GM18867 (cell line): Measurements from ENCODE around the gene PLEKHA7.
"Not testable (repeated sequence)": the region's sequence is repeated elsewhere in the genome, so short reads cannot be mapped to it uniquely, and the experiment has no call there.

Experiments used
- ATAC-seq: cut with Tn5 transposase; IDR thresholded peaks from one replicate; pipeline ENCODE4 v1.9.1; 2021; ENCODE audit warnings: mild to moderate bottlenecking, moderate library complexity; ENCODE audit not compliant: unreplicated experiment

PLEKHA7 gene

GRCh38 chr11:17012179-17012578 lies 2.0 kb downstream of the PLEKHA7 start:
- no peak for ATAC-seq

GRCh38 chr11:17010851-17011420 lies 3.3 kb downstream of the PLEKHA7 start:
- no peak for ATAC-seq

DNA sequence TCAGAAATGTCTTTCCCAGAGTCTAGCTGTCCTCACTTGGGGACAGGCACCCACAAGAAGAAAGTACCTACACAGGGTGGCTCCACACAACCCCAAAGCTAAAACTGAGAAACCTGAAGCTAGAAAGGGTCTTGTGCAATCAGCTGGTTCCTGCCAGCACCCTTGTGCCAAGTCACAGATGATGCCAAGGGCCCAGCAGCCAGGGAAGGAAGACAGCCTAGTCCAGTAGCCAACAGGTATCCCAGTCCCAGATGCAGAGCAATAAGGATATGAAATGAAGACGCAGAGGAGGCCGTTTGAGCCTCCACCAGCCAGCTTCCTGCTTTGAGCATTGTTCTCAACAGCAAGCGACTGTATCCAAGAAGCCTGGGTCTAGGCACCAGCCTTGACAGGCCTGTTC lies 6.1 kb downstream of the PLEKHA7 start:
- no peak for ATAC-seq

GRCh38 chr11:17005646-17006045 lies 8.6 kb downstream of the PLEKHA7 start:
- ATAC-seq = no peak

DNA sequence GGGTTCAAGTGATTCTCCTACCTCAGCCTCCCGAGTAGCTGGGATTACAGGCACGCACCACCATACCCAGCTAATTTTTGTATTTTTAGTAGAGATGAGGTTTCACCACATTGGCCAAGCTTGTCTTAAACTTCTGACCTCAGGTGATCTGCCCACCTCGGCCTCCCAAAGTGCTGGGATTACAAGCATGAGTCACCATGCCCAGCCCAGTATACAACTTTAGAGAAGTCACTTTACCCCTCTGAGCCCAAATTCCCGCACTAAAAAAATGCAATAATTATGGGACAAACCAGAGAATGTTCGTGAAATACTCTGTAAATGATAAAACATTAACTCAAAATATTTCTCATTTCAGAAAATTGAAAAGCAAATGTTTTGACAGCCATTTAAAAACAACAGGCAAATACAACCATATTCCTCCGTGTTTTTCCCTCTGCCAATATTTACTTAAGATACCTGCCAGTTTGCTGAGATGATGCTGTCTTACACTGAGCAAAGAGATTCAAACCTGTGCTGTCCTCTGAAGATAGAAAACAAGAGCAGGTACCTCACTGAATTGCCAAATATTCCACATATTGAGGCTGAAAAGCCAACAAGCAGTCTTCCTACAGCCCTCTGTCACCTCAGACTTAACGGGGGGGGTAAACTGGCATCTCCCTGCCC lies 9.6 kb downstream of the PLEKHA7 start:
- no peak for ATAC-seq

- ATAC-seq = no peak
These were observed 10.8 kb downstream of the PLEKHA7 start for GRCh38 chr11:17003426-17003825.

DNA sequence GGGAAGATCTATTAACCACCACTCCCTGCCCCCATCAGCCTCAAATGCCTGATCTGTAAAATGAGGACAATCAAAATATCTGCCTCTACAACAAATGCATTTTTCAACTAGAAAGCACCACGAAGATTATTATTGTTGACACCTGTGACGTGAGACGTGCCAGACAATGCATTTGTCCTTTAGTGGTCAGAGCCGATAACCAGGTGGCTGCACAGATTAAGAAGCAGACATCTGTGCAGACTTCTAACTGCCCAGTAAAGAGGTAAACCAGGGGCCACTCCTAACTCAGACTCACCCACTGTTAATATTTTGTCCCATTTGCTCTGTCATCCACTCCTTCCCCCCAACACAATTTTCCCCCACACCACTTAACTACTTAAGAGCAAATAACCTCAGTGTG lies 11.7 kb downstream of the PLEKHA7 start:
- ATAC-seq = no peak

- ATAC-seq = no peak
These were observed 12.4 kb downstream of the PLEKHA7 start for GRCh38 chr11:17001806-17002205.

- ATAC-seq = no peak
These were observed 13.2 kb downstream of the PLEKHA7 start for GRCh38 chr11:17000987-17001386.

DNA sequence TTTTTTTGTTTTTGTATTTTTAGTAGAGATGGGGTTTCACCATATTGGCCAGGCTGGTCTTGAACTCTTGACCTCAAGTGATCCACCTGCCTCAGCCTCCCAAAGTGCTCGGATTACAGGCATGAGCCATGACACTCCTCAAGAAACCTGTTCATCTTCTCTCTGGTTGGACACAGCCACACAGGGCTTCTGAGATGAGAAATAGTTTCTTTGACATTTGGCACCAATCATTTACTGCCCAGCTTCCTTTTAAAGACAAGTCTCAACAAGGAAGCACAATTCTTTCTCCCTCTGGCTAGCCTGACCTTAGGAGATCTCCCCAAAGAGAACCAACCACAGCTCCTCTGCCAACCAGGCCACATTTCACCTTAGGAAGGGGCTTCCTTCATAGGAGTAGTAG lies 14.0 kb downstream of the PLEKHA7 start:
- not testable (repeated sequence) for ATAC-seq

DNA sequence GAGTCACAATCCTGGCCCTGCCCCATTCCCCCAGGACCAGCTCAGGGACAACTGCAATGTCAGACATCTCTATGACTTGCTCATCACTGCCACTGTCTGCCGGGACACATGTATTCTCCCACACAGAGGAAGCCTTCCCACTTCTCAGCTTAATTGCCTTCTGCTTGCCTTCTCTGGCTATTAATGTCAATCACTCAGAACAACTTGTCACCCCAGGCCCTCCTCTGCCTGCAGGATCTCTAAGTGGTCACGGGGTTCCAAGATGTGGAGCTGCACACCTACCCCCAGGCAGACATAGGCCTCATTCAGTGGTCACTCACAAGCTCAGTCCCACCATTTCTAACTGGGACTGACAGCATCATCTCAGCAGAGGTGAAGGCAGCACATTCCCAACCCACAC lies 15.1 kb downstream of the PLEKHA7 start:
- no peak for ATAC-seq

DNA sequence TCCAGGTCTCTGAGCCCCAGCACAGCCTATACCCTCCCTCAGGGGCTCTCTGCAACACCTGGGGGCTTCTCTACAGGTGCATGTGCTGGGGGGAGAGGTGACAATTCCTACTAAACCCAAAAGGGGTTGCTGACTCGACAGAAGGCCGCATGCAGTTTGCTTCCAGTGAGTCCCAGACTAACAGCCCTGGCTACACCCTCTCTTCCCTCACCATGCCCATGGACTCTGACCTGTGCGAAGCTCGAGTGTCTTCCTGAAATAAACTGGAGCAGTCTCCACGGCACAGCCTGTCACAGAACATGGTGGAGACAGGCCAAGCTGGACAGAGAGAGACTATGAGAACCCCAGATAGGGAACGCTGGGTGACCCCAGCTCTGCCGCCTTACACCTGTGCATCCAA lies 16.6 kb downstream of the PLEKHA7 start:
- no peak for ATAC-seq

DNA sequence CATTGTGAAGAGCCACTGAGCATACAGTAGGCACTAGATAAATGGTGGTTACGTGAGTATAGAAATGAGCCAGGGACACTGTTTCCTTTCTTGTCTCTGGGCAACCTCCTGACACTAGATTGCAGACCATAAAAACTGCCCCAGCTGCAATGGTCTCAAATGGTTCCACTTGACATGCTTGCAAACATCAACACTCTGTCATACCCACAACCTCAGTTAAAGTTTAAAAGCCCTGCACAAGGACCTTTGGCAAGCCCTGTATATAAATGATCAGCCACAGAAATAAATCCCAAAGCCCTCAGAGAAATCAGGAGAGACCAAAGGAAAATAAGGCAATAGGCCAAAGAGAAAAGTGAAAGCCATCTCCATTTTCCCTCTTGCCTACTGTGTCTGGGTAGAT lies 20.7 kb downstream of the PLEKHA7 start:
- ATAC-seq = no peak

DNA sequence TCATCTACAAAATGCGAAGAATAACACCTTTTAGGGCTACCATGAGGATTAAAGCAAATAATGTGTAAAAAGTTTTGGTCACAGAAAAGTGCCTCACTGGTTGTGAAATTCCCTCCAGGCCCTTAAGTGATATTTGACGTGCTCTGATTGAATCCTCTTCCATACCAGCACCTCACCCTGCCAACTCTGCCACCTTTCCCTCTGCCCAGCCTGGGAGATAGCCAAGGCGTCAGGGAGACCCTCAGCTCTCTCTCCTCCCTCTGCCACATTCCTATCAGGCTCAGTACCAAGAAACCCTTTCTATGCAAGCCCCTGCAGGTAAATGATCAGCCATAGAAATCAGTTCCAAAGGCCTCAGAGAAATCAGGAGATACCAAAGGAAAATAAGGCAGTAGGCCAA lies 21.4 kb downstream of the PLEKHA7 start:
- no peak for ATAC-seq

- ATAC-seq = no peak
These were observed 24.7 kb downstream of the PLEKHA7 start for GRCh38 chr11:16989554-16989953.

- ATAC-seq = no peak
These were observed 27.0 kb downstream of the PLEKHA7 start for GRCh38 chr11:16987205-16987568.

DNA sequence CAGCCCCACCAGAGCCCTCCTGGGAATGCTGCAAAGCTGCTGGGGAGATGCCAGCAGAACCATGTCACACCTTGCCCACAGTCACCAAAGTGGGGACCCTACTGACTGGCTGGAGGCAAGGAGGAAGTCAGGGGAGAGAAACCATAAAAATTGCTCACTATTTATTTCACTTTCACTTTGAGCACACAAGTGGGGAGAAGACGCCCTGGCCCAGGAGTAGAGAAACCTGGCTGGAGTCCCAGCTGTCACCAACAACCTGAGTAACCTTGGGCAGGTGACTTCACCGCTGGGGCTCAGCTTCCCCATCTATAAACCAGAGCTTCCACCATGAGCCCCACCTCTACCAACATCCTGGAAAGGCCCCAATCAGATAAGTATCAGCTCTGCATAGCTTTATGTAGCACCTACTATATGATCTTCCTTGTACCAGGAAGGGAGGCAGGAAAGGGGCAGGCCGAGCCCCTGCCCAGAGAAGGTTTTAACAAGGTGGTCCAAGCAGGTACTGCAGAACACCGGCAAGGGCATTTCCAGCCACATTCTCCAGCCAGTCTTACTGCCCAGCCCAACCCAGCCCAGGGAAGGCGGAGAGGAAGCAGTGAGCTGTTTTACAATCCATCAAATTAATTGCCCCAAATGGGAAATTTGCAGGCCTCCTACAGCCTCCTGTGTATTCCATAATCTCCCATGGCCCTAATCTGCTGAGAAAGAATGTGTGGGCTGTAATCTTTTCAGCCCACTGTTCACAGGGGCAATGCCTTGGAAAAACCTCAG lies 27.6 kb downstream of the PLEKHA7 start:
- ATAC-seq = peak; percentile 98

GRCh38 chr11:16985297-16985696 lies 28.9 kb downstream of the PLEKHA7 start:
- ATAC-seq = no peak

GRCh38 chr11:16984229-16984628 lies 30.0 kb downstream of the PLEKHA7 start:
- ATAC-seq = no peak

DNA sequence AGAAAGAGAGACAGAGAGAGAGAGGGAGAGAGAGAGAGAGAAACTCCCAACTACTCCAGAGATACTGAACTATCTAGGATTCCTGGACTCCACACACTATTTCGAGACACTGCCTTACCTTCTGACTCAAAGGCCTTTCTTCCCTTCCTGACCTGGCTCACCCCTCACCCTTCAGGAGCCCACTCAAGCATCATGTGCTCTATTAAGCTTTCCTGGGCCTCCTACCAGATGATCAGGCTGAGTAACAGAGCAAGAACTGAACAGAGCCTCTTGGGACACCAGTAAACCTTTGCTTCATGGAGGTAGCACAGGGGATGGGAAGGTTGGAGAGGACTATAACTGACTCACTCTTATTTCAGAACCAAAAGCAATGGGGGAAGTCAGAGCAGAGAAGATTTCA lies 31.4 kb downstream of the PLEKHA7 start:
- ATAC-seq = no peak

DNA sequence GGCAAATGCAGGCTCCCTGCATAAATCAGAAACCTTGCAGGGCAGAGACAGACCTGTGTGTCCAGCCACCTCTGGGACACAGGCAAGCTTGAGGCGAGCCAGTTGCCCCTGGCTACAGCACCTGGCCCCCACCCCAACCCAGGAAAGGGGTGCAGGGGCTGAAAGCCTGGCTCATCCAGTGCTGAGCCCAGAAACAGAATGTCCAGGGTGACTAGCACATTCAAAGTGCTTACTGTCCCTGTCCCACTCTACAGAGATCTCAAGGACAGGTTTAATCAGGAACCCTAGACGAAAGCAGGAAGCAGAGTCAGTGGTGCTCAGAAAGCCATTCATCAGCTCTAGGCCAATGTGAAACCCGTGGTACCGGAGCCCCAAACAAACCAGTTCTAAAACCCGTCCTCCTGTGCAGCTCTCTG lies 31.9 kb downstream of the PLEKHA7 start:
- ATAC-seq = no peak

- ATAC-seq = no peak
These were observed 32.5 kb downstream of the PLEKHA7 start for GRCh38 chr11:16981651-16982194.
